CD14-positive monocyte (primary cell): ENCODE measurements around the gene COMMD10. TPM values are rescaled to one million over a fixed set of nuclear protein-coding genes. Genes with fewer than 3 reads are reported as not detected.
"Not testable (repeated sequence)": the region's sequence is repeated elsewhere in the genome, so short reads cannot be mapped to it uniquely, and the experiment has no call there.

ENCODE experiments used
- DNase-seq, 3 donors: peaks; one replicate each; pipeline ENCODE4 v3.0.0-alpha.2; 2011 to 2022
- H2AFZ ChIP-seq: 2 replicates; pipeline ENCODE4 v1.6.0; 2012; ENCODE audit warnings: mild to moderate bottlenecking, low read depth, low read length, inconsistent platforms; ENCODE audit not compliant: insufficient read depth, poor library complexity, severe bottlenecking
- H3K27ac ChIP-seq, 2 donors: 1 replicate in 1 of 2; 2 replicates in 1 of 2; pipeline ENCODE4 v1.5.1; 2012 to 2013; ENCODE audit warnings: low read length in 2 of 2, control low read depth in 1 of 2, inconsistent platforms in 1 of 2, low read depth in 1 of 2, mild to moderate bottlenecking in 1 of 2
- H3K27me3 ChIP-seq, 2 donors: one replicate each; pipeline versions ENCODE4 v1.6.0 to v1.6.1; 2011 to 2013; ENCODE audit warnings: low read length in 2 of 2; ENCODE audit not compliant: control insufficient read depth in 2 of 2, insufficient read depth in 2 of 2
- H3K36me3 ChIP-seq, 2 donors: replicated peaks in 1 of 2; 1 replicate in 1 of 2; 2 replicates in 1 of 2; pipeline versions ENCODE4 v1.5.1 to v1.6.1; 2012 to 2013; ENCODE audit warnings: low read length in 2 of 2, control low read depth in 1 of 2, inconsistent platforms in 1 of 2, mild to moderate bottlenecking in 1 of 2; ENCODE audit not compliant: insufficient read depth in 2 of 2, control insufficient read depth in 1 of 2
- H3K4me1 ChIP-seq, 2 donors: 1 replicate in 1 of 2; 2 replicates in 1 of 2; pipeline versions ENCODE4 v1.5.1 to v1.6.1; 2012 to 2013; ENCODE audit warnings: low read length in 2 of 2, control low read depth in 1 of 2, inconsistent platforms in 1 of 2, mild to moderate bottlenecking in 1 of 2, moderate library complexity in 1 of 2; ENCODE audit not compliant: insufficient read depth in 2 of 2, control insufficient read depth in 1 of 2
- H3K4me2 ChIP-seq: replicated peaks from 2 replicates; pipeline ENCODE3; 2012; ENCODE audit warnings: low read length, moderate library complexity, mild to moderate bottlenecking; ENCODE audit not compliant: poor library complexity, severe bottlenecking; ENCODE audit errors: extremely low read depth
- H3K4me3 ChIP-seq, 3 experiments: fragments of 200-600 bp in 1 of 3; sonication (generic) in 1 of 3; replicated peaks in 1 of 3; 1 replicate in 2 of 3; 2 replicates in 1 of 3; pipeline ENCODE4 v1.5.1; 2011 to 2013; ENCODE audit warnings: low read length in 3 of 3, mild to moderate bottlenecking in 3 of 3, control low read depth in 2 of 3, low read depth in 2 of 3, inconsistent platforms in 1 of 3, moderate library complexity in 1 of 3
- H3K79me2 ChIP-seq: 2 replicates; pipeline ENCODE4 v1.6.0; 2012; ENCODE audit warnings: mild to moderate bottlenecking, control low read depth, inconsistent platforms, low read length, moderate library complexity; ENCODE audit not compliant: insufficient read depth
- H3K9ac ChIP-seq: 2 replicates; pipeline ENCODE4 v1.6.0; 2017; ENCODE audit warnings: low read length, mild to moderate bottlenecking; ENCODE audit not compliant: insufficient read depth, poor library complexity, severe bottlenecking
- H3K9me3 ChIP-seq, 2 donors: replicated peaks in 1 of 2; 1 replicate in 1 of 2; 2 replicates in 1 of 2; pipeline versions ENCODE4 v1.5.1 to v1.6.1; 2012 to 2013; ENCODE audit warnings: low read length in 2 of 2, control low read depth in 1 of 2; ENCODE audit not compliant: control insufficient read depth in 1 of 2, insufficient read depth in 1 of 2
- H4K20me1 ChIP-seq: 2 replicates; pipeline ENCODE4 v1.6.0; 2012; ENCODE audit warnings: mild to moderate bottlenecking, low read length, control low read depth, moderate library complexity; ENCODE audit not compliant: insufficient read depth
- H3K27ac Mint-ChIP-seq, 7 donors: one replicate each; pipeline ENCODE4 v1.8.0; 2020; ENCODE audit warnings: mild to moderate bottlenecking in 7 of 7, mixed read lengths in 7 of 7, moderate library complexity in 6 of 7, inconsistent platforms in 2 of 7
- H3K27me3 Mint-ChIP-seq, 3 donors: one replicate each; pipeline ENCODE4 v1.8.0; 2021 to 2022; ENCODE audit warnings: low read depth in 3 of 3, mild to moderate bottlenecking in 3 of 3, mixed read lengths in 3 of 3, moderate library complexity in 3 of 3, inconsistent platforms in 1 of 3
- H3K36me3 Mint-ChIP-seq, 2 donors: one replicate each; pipeline ENCODE4 v1.8.0; 2020; ENCODE audit warnings: mixed read lengths in 2 of 2, inconsistent platforms in 1 of 2, mild to moderate bottlenecking in 1 of 2
- H3K4me1 Mint-ChIP-seq: one replicate; pipeline ENCODE4 v1.8.0; 2020; ENCODE audit warnings: mild to moderate bottlenecking, mixed read lengths
- H3K4me3 Mint-ChIP-seq, 2 donors: one replicate each; pipeline ENCODE4 v1.8.0; 2020; ENCODE audit warnings: mild to moderate bottlenecking in 2 of 2, mixed read lengths in 2 of 2, moderate library complexity in 1 of 2
- H3K9me3 Mint-ChIP-seq, 7 donors: one replicate each; pipeline ENCODE4 v1.8.0; 2020 to 2022; ENCODE audit warnings: mixed read lengths in 7 of 7, mild to moderate bottlenecking in 6 of 7, moderate library complexity in 6 of 7, inconsistent platforms in 2 of 7
- CTCF ChIP-seq: fragments of 200-600 bp; IDR thresholded peaks from one replicate; pipeline ENCODE4 v1.8.0; 2022; ENCODE audit warnings: antibody characterized with exemption, mild to moderate bottlenecking
- WGBS: methylation state at CpG from one replicate; pipeline ENCODE4 v1.1.5; 2013; ENCODE audit warnings: missing lambda C conversion rate; ENCODE audit not compliant: insufficient coverage; 5-methylcytosine and 5-hydroxymethylcytosine counted together
- intact Hi-C, 2 donors: fragments of 100-400 bp; cut with micrococcal nuclease; formaldehyde crosslinking; loops; one replicate each; pipeline versions ENCODE4 v1.15.0 to v1.15.1; 2023
- polyA plus RNA-seq, 3 donors: library from polyadenylated mRNA; depleted of rRNA in 1 of 3; unstranded in 2 of 3; stranded (reverse) in 1 of 3; fragments of 300-500 nt in 2 of 3; fragments of >200 nt in 1 of 3; fragmentation: Illumina TruSeq in 2 of 3; gene quantifications; 1 replicate in 2 of 3; 2 replicates in 1 of 3; pipeline ENCODE4 v1.2.3, GENCODE V29; 2012 to 2021

COMMD10 gene
- polyA plus RNA-seq, 3 donors, result 16.9 to 86.1 (median 61.2) TPM

DNA sequence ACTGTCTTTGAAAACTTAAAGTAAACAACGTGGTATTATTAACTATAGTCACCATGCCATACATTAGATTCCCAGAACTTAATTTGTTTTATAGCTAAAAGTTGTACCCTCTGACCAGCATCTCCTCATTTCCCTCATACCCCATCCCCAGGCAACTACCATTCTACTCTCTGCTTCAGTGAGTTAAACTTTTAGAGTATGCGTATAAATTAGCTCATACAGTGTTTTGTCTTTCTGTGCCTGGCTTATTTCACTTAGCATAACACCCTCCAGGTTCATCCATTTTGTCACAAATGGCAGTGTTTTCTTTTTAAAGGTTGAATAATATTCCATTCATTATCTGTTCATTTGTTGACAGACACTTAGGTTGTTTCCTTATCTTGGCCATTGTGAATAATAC, 14.2 kb downstream of the COMMD10 start:
- H3K4me3 Mint-ChIP-seq, result no peak overlapping the region
- Histone ChIP-seq H3K4me1 (no peaks in the 10 kb centered on the region), H2AFZ (no peak overlapping the region), H3K27me3 (no peaks in the 10 kb centered on the region), H3K79me2 (no peaks in the 10 kb centered on the region), H3K4me3 (no peak overlapping the region), H3K27ac (no peak overlapping the region), H3K36me3 (peaks cover 46 to 82% of the 10 kb centered on the region in 2 donors), H4K20me1 (no peaks in the 10 kb centered on the region), H3K9ac (no peak overlapping the region), H3K9me3 (no peaks in the 10 kb centered on the region), H3K4me2 (no peak overlapping the region)
- no CpG with 5 or more reads among the region's 2 CpGs for WGBS
- no peak overlapping the region for H3K27ac Mint-ChIP-seq
- peaks cover 0 to 8% (median 5%) of the 10 kb centered on the region in 7 donors for H3K9me3 Mint-ChIP-seq
- H3K36me3 Mint-ChIP-seq, result peaks cover 70 to 89% of the 10 kb centered on the region in 2 donors
- no peaks in the 10 kb centered on the region for H3K27me3 Mint-ChIP-seq
- H3K4me1 Mint-ChIP-seq, result no peaks in the 10 kb centered on the region
- no peak for DNase-seq
- TF ChIP-seq CTCF, result no peak
- intact Hi-C loops, result no loop called here

DNA sequence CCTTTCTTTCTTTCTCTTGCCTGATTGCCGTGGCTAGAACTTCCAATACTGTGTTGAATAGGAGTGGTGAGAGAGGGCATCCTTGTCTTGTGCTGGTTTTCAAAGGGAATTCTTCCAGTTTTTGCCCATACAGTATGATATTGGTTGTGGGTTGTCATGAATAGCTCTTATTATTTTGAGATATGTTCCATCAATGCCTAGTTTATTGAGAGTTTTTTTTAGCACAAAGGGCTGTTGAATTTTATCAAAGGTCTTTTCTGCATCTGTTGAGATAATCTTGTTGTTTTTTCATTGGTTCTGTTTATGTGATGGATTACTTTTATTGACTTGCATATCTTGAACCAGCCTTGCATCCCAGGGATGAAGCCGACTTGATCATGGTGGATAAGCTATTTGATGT, 20.1 kb downstream of the COMMD10 start:
- Mint-ChIP-seq H3K9me3 (peaks cover 9 to 30% (median 16%) of the 10 kb centered on the region in 7 donors), H3K36me3 (peaks cover 76 to 88% of the 10 kb centered on the region in 2 donors)
- H3K4me3 Mint-ChIP-seq, H2AFZ ChIP-seq, intact Hi-C loops, H3K4me2 ChIP-seq, H3K9ac ChIP-seq, H3K4me1 ChIP-seq, H3K27ac ChIP-seq, H3K27ac Mint-ChIP-seq, H4K20me1 ChIP-seq, H3K27me3 Mint-ChIP-seq, H3K4me3 ChIP-seq, DNase-seq, H3K79me2 ChIP-seq, H3K4me1 Mint-ChIP-seq, H3K27me3 ChIP-seq: not testable (repeated sequence)
- peaks cover 25 to 49% of the 10 kb centered on the region in 2 donors for H3K36me3 ChIP-seq
- WGBS, result 100% methylated on average over 2 of the region's 2 CpGs
- peaks cover 0 to 12% of the 10 kb centered on the region in 2 donors for H3K9me3 ChIP-seq
